GM19467 (cell line): ENCODE data around the gene DIRAS1.

Experiments
- ATAC-seq: cut with Tn5 transposase; IDR thresholded peaks from one replicate; pipeline ENCODE4 v1.9.1; 2021; ENCODE audit warnings: mild to moderate bottlenecking, moderate library complexity; ENCODE audit not compliant: unreplicated experiment

The DIRAS1 gene

GRCh38 chr19:2728783-2729387, 7.7 kb upstream of the DIRAS1 start:
- ATAC-seq = no peak

- ATAC-seq = no peak
These were observed 6.4 kb upstream of the DIRAS1 start for GRCh38 chr19:2727640-2727944.

GRCh38 chr19:2726904-2727639, 5.9 kb upstream of the DIRAS1 start:
- ATAC-seq = no peak

DNA sequence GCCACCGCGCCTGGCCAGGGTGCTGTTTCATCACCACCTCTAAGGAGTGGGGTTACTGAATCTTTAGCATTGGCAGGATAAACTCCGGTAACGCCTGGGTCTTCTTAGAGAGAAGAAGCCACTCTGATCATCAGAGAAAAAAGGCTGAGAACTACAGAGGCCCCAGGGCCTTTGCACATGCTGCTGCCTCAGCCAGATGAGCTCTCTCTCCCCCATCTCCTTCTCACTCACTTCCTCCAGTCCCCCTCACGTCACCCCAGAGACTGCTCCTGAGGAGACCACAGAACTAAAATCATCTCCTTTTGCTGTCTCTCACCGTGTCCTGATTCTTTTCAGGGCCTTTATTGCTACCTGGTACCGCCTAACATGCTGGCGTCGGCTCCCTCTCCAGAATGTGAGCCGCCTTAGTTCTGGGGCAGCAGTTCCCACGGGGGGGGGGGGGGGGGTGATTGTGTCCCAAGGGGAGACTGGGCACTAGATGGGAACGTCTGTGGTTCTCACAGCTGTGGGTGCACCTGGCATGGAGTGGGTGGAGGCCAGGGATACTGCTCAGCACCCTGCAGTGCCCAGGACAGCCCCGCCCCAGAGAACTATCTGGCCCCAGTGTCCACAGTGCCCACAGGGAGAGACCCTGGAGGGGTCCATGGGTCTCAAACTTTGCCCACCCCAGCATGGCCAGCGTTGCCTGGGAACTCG, 5.1 kb upstream of the DIRAS1 start:
- ATAC-seq = no peak

GRCh38 chr19:2724148-2724557, 3.0 kb upstream of the DIRAS1 start:
- no peak for ATAC-seq

- no peak for ATAC-seq
These were observed 2.6 kb upstream of the DIRAS1 start for GRCh38 chr19:2723747-2724146.

DNA sequence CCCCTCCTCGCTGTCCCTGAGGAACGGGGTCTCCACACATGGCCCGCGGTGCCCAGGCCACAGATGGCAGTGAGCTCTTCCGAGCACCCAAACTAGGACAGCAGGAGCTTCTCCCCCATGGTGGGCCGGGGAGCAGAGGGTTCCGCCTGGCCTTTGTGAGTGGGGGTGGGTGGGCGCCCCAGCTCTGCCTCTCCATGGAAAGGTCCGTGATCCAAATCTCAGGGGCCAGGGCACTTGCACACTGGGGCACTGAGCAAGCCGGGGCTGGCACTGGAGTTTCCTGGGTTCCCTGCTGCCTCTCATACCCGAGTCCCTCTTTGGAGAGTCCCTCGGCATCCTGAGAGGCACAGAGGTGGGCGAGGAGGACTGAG, 2.2 kb upstream of the DIRAS1 start:
- no peak for ATAC-seq

GRCh38 chr19:2722541-2723344, 1.6 kb upstream of the DIRAS1 start:
- no peak for ATAC-seq

- ATAC-seq = no peak
These were observed 683 bp upstream of the DIRAS1 start for GRCh38 chr19:2721570-2722540.

DNA sequence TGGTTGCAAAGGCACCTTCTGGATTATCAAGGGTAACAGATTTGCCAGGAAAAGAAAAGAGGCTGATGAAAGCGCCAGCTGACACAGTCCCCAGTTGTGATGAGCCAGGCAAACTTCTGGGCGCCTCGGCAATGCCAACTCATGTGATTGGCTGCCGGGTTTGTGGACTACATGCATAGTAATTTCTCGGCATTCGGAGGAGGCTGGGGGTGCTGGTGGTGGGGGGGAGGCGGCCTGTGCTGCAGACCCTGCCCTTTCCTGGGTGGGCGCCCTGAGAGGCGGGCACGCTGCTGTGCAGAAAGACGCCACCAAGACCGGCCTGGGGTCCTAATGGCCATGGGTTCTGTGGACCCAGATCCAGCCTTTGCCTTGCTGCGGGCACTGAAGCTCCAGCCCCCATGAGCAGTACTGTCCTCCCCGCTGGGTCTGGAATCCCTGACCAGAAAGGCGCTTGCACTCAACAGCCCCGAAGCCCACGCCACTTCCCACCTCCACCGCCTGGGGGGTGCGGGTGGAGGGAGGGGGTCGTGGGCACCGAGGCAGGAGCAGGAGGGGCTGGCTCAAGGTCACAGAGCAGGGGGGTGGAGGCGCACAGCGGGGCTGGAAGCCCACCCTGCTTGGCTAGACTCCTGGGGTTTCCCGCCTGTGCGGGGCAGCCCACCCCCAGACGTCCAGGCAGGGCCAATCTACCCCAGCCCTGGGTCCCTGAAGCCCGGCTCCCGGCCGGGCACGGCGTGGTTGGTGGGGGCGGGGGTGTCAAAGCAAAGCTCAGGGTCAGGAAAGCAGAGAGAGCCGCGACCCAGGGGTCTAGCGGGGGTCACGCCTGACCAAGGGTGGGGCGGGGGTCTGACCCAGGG, 1.0 kb downstream of the DIRAS1 start:
- ATAC-seq = no peak

DNA sequence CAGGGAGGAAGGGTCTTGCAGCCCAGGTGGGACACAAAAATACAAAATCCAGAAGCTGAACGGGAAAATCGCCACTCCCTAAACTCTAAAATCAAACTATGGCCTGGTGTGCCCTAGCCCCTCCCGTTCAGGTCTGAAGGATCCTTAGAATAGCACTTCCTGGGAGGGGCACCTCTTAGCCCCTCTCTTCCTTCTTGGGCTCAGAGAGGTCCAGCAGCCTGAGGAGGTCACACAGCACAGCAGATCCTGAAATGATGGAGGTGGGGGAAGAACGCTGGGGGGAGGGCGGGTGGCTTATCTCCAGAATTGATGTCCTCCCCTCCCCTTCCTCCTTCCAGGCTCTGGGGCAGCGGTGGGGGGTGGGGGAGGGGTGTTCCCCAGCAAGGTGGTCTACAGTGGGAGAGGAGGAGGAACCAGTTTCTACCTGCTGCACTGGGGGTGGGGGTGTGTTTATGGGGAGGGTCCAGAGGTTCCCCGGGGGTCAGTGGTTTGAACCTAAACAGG, 1.9 kb downstream of the DIRAS1 start:
- no peak for ATAC-seq

GRCh38 chr19:2717638-2718541, 3.3 kb downstream of the DIRAS1 start:
- ATAC-seq = no peak

DNA sequence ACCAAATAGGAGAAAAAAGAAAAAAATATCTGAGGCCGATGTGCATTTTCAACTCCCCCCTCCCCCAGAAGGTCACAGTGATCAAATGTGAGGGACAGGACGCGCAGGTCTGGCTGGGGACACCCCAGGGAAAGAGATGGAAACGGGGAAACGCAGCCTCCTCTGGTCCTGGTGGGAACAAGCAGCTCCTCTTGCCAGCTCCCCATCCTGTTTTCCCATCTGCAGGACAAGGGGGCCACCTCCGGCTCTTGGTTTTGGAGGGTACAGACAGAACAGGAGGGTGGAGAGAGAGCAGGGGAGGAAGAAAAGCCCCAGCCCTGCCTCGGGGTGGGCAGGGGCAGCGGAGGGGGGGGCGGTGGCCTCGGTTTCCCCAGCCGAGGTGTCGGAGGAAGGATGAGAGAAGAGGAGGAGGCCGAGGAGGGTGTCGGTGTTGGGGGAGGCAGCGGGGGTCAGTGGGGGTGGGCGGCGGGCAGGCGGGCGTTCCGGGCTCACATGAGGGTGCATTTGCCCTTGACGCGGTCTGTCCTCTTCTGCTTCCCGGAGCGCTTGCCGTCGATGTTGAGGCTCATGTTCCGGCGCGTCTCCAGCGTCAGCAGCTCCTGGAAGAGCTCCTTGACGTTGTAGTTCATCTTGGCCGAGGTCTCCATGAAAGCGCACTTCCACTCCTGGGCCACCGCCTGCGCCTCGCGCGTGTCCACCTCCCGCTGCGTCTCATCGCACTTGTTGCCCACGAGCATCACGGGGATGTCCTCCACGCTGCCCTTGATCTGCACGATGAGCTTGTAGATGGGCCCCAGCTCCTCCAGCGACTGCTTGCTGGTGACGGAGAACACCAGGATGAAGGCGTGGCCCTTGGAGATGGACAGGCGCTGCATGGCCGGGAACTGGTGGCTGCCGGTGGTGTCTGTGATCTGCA, 4.2 kb downstream of the DIRAS1 start:
- ATAC-seq = no peak

- no peak for ATAC-seq
These were observed 4.9 kb downstream of the DIRAS1 start for GRCh38 chr19:2716275-2716650.

GRCh38 chr19:2715470-2716274, 5.5 kb downstream of the DIRAS1 start:
- ATAC-seq = no peak

DNA sequence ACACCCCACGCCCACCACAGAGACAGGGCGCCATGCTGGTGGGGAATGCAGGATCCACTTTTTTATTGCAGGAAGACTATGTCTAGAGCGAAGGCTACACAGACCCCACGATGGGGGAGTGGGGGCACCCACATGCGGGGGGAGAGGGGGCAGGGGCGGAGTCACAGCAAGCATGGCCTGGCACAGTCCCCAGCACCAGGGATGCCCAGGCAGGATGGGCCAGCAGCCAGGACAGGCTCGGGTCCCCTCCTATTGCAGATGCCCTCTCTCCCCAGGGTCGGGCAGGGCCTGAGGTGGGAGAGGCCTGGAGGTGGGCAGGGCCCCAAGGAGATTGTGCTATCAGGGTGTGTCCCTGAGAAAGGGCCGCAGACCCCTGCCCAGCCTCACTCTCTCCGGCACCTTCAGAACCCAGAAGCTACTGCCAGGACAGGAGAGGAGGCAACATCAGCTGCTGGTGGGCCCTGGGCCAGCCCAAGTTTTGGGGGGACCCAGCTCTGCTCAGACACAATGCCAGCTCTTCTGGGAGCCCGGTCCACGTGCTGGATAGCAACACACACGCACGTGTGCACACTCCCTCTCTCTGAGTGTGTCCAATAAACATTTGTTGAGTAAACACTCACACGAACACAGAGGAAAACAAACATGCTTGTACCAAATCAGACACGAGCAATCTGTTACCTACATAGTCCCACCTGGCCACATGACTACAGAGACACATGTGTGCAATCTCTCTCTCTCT, 6.5 kb downstream of the DIRAS1 start:
- ATAC-seq = no peak
